Body of pancreas (tissue), 4 donors: Measurements from ENCODE around the gene PLAGL2. TPM values are rescaled to one million over a fixed set of nuclear protein-coding genes. Genes with fewer than 3 reads are reported as not detected.

Source experiments
- ATAC-seq: fragments of 150-250 bp; one replicate; pipeline ENCODE4 v1.9.1; 2016
- DNase-seq, 4 donors: peaks; one replicate each; pipeline ENCODE4 v3.0.0-alpha.2; 2019
- H3K27ac ChIP-seq, 4 donors: fragments of 200-600 bp; sonication (generic); 1 replicate in 3 of 4; 2 replicates in 1 of 4; pipeline versions ENCODE4 v1.5.1 to v1.6.1; 2016 to 2019; ENCODE audit warnings: mild to moderate bottlenecking in 1 of 4, mixed read lengths in 1 of 4, moderate library complexity in 1 of 4
- H3K27me3 ChIP-seq, 2 donors: fragments of 200-600 bp; sonication (generic); one replicate each; pipeline ENCODE4 v1.6.0; 2016; ENCODE audit warnings: mild to moderate bottlenecking in 1 of 2
- H3K36me3 ChIP-seq, 2 donors: fragments of 200-600 bp; sonication (generic); replicated peaks in 1 of 2; 2 replicates each; pipeline ENCODE4 v1.5.1; 2016; ENCODE audit warnings: low read depth in 2 of 2; ENCODE audit not compliant: insufficient read depth in 1 of 2
- H3K4me1 ChIP-seq: fragments of 200-600 bp; sonication (generic); one replicate; pipeline ENCODE4 v1.6.0; 2016
- H3K4me3 ChIP-seq, 2 donors: fragments of 200-600 bp; sonication (generic); 1 replicate in 1 of 2; 2 replicates in 1 of 2; pipeline ENCODE4 v1.5.1; 2016 to 2019
- H3K9me3 ChIP-seq, 3 donors: fragments of 200-600 bp; sonication (generic); 1 replicate in 2 of 3; 2 replicates in 1 of 3; pipeline ENCODE4 v1.5.1; 2016
- POLR2A ChIP-seq, 3 donors: fragments of 450-650 bp; IDR thresholded peaks; one replicate each; pipeline ENCODE4 v1.6.1; 2016; ENCODE audit warnings: antibody characterized with exemption in 3 of 3, mild to moderate bottlenecking in 2 of 3
- WGBS, 2 donors: methylation state at CpG; one replicate each; pipeline ENCODE4 v1.1.5; 2017; 5-methylcytosine and 5-hydroxymethylcytosine counted together
- intact Hi-C: fragments of 100-400 bp; cut with DNase I; formaldehyde crosslinking; loops from one replicate; pipeline ENCODE4 v1.15.1; 2023
- total RNA-seq, 2 donors: library from RNA; depleted of rRNA; stranded (reverse); fragments of >200 nt; gene quantifications; one replicate each; pipeline ENCODE4 v1.1.0, GENCODE V29; 2016
- TF ChIP-seq, protein P1 (sequence below), 7 experiments: fragments of 450-650 bp in 4 of 7; fragments of 200-600 bp in 3 of 7; sonication (generic) in 3 of 7; IDR thresholded peaks; one replicate each; pipeline ENCODE4 v1.5.1; 2016 to 2019; ENCODE audit warnings: antibody characterized with exemption in 7 of 7

Gene PLAGL2
- total RNA-seq, 2 donors from 2014 or later: 4.6 to 5.2 TPM

DNA sequence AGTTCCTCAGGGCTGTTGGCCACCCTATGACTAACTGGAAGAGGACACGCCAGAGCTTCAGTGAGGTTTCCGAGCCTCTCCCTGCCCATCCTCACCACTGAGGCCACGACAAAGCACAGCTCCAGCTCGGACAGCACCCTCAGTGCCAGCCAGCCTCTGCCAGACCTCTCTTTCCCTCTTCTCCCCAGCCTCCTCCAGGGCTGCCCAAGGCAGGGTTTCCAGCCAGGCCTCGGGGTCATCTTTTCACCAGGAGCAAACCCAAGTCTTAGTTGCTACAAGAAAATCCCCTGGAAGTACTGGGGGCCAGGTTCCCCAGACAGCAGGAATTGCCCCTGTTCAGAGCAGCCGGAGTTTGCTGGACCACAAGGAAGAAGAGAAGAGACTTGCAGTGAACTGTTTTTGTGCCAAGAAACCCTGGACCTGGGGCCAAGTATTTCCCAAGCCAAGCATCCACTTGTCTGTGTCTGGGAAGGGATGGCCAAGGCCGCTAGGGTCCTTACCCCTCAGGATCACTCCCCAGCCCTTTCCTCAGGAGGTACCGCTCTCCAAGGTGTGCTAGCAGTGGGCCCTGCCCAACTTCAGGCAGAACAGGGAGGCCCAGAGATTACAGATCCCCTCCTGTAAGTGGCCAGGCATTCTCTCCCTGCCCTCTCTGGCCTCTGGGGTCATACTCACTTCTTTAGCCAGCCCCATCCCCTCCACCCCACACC lies 41.6 kb downstream of the PLAGL2 start:
- TF ChIP-seq, protein P1, sequence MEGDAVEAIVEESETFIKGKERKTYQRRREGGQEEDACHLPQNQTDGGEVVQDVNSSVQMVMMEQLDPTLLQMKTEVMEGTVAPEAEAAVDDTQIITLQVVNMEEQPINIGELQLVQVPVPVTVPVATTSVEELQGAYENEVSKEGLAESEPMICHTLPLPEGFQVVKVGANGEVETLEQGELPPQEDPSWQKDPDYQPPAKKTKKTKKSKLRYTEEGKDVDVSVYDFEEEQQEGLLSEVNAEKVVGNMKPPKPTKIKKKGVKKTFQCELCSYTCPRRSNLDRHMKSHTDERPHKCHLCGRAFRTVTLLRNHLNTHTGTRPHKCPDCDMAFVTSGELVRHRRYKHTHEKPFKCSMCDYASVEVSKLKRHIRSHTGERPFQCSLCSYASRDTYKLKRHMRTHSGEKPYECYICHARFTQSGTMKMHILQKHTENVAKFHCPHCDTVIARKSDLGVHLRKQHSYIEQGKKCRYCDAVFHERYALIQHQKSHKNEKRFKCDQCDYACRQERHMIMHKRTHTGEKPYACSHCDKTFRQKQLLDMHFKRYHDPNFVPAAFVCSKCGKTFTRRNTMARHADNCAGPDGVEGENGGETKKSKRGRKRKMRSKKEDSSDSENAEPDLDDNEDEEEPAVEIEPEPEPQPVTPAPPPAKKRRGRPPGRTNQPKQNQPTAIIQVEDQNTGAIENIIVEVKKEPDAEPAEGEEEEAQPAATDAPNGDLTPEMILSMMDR (IDR thresholded peaks at IDR 0.05): no peak
- no peak for TF ChIP-seq POLR2A (IDR thresholded peaks at IDR 0.05)
- H3K27me3 ChIP-seq: no peaks in the 10 kb centered on the region
- WGBS, 2 donors: 87 to 94% methylated on average over 7 to 8 of the region's 8 CpGs
- no peak for DNase-seq
- intact Hi-C loops: no loop called here
- H3K36me3 ChIP-seq: peaks cover 0 to 32% of the 10 kb centered on the region in 2 donors
- no peak overlapping the region for H3K4me3 ChIP-seq
- H3K27ac ChIP-seq: no peak overlapping the region
- H3K4me1 ChIP-seq: no peaks in the 10 kb centered on the region
- no peak for ATAC-seq
- H3K9me3 ChIP-seq: no peaks in the 10 kb centered on the region

DNA sequence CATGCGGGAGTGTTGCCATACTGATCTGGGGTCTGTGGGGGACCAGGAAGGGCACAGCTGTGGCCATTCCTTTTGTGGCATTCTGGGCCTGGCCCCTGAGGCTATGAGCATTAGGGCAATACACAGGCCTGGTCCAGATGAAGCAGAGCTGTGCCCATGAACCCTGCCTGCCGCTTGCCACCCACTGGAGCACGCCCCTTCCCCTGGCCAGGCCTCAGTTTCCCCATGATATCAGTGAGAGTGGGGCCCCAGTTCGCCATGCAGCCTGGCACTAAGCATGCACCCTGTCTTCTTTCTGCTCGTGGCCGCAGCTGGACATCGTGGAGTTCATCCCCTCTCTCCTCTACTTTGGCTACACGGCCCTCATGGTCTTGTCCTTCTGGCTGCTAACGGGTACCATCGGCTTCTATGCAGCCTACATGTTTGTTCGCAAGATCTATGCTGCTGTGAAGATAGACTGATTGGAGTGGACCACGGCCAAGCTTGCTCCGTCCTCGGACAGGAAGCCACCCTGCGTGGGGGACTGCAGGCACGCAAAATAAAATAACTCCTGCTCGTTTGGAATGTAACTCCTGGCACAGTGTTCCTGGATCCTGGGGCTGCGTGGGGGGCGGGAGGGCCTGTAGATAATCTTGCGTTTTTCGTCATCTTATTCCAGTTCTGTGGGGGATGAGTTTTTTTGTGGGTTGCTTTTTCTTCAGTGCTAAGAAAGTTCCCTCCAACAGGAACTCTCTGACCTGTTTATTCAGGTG lies 42.4 kb downstream of the PLAGL2 start:
- peaks cover 0 to 35% of the 10 kb centered on the region in 2 donors for H3K36me3 ChIP-seq
- no peak overlapping the region for H3K27ac ChIP-seq
- no peak for TF ChIP-seq POLR2A (IDR thresholded peaks at IDR 0.05)
- TF ChIP-seq, protein P1 (IDR thresholded peaks at IDR 0.05): no peak
- intact Hi-C loops: no loop called here
- 87 to 90% methylated on average over 20 to 21 of the region's 21 CpGs for WGBS, 2 donors
- H3K4me3 ChIP-seq: no peak overlapping the region
- ATAC-seq (no peak), DNase-seq (no peak)
- H3K27me3 ChIP-seq: no peaks in the 10 kb centered on the region
- H3K4me1 ChIP-seq: no peaks in the 10 kb centered on the region
- H3K9me3 ChIP-seq: no peaks in the 10 kb centered on the region

DNA sequence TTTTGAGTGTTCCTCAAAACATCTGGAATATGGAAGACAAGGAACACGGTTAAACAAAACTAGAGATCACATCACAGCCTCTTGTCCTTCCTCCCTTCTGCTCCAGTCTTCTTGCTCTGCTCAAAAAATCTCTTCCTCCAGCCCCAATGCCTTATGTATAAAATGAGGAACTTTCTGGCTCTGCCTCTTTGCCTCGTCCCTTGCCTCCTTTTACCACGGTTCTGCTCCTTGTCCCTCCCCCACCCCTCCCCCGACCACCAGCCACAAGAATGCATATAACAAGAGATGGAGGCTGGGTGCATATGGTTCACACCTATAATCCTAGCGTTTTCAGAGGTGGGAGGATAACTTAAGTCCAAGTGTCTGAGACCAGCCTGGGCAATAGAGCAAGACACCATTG lies 43.6 kb downstream of the PLAGL2 start:
- TF ChIP-seq POLR2A (IDR thresholded peaks at IDR 0.05): no peak
- TF ChIP-seq, protein P1 (IDR thresholded peaks at IDR 0.05): no peak
- Histone ChIP-seq H3K36me3 (peaks cover 0 to 42% of the 10 kb centered on the region in 2 donors), H3K27ac (no peak overlapping the region), H3K4me1 (no peaks in the 10 kb centered on the region), H3K4me3 (no peak overlapping the region), H3K27me3 (no peaks in the 10 kb centered on the region), H3K9me3 (no peaks in the 10 kb centered on the region)
- DNase-seq: no peak
- no peak for ATAC-seq
- intact Hi-C loops: no loop called here
- 80 to 85% methylated on average over 5 of the region's 5 CpGs for WGBS, 2 donors

DNA sequence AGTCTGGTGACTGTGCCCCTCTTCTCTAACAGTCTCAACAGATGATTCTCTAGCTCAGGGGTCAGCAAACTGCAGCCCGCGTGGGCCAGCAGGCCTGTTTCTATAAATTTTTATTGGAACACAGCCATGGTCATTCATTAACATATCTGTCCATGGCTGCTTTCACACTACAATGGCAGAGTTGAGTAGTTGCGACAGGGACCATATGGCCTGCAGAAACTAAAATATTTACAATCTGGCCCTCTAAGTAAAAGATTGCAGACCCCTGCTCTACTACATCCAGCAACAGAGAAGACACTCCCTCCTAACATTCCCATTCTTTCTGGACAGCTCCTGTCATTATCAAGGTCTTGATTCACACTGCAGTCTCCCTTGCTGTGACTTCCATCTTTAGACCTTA lies 45.2 kb downstream of the PLAGL2 start:
- DNase-seq: no peak
- intact Hi-C loops: no loop called here
- no peak for TF ChIP-seq POLR2A (IDR thresholded peaks at IDR 0.05)
- TF ChIP-seq, protein P1 (IDR thresholded peaks at IDR 0.05): no peak
- Histone ChIP-seq H3K27ac (no peak overlapping the region), H3K4me1 (no peaks in the 10 kb centered on the region), H3K36me3 (peaks cover 0 to 51% of the 10 kb centered on the region in 2 donors), H3K4me3 (no peak overlapping the region), H3K9me3 (no peaks in the 10 kb centered on the region), H3K27me3 (no peaks in the 10 kb centered on the region)
- ATAC-seq: no peak
- WGBS, 2 donors: 57 to 79% methylated on average over 3 of the region's 3 CpGs
